Mesenchymal stem cell (in vitro differentiated cells and primary cell): ENCODE data around the gene BRS3.

Experiments
- DNase-seq: peaks from one replicate; pipeline ENCODE4 v3.0.0-alpha.2; 2013
- H2AFZ ChIP-seq: one replicate; pipeline ENCODE4 v1.6.1; 2013; ENCODE audit warnings: low read depth, mild to moderate bottlenecking, control low read depth, inconsistent platforms, low read length, moderate library complexity
- H2AK5ac ChIP-seq: 2 replicates; pipeline ENCODE4 v1.6.1; 2013; ENCODE audit warnings: low read length, moderate library complexity, mild to moderate bottlenecking, inconsistent platforms; ENCODE audit not compliant: severe bottlenecking
- H2BK120ac ChIP-seq: one replicate; pipeline ENCODE4 v1.6.1; 2013; ENCODE audit warnings: low read depth, mild to moderate bottlenecking, inconsistent platforms, low read length, moderate library complexity
- H2BK12ac ChIP-seq, 2 experiments: one replicate each; pipeline ENCODE4 v1.6.1; 2013; ENCODE audit warnings: inconsistent platforms in 2 of 2, low read length in 2 of 2, mild to moderate bottlenecking in 2 of 2, moderate library complexity in 2 of 2, control low read depth in 1 of 2
- H2BK15ac ChIP-seq: one replicate; pipeline ENCODE4 v1.6.1; 2013; ENCODE audit warnings: mild to moderate bottlenecking, low read depth, inconsistent platforms; ENCODE audit not compliant: poor library complexity, severe bottlenecking
- H2BK5ac ChIP-seq: 2 replicates; pipeline ENCODE4 v1.6.1; 2013; ENCODE audit warnings: low read depth, mild to moderate bottlenecking, low read length, control low read depth, inconsistent platforms; ENCODE audit not compliant: poor library complexity, severe bottlenecking
- H3K14ac ChIP-seq, 2 experiments: one replicate each; pipeline ENCODE4 v1.6.1; 2013; ENCODE audit warnings: inconsistent platforms in 2 of 2, low read length in 2 of 2, control low read depth in 1 of 2, mild to moderate bottlenecking in 1 of 2, moderate library complexity in 1 of 2
- H3K18ac ChIP-seq, 2 experiments: one replicate each; pipeline ENCODE4 v1.6.1; 2013; ENCODE audit warnings: inconsistent platforms in 2 of 2, low read length in 2 of 2, control low read depth in 1 of 2, low read depth in 1 of 2, mild to moderate bottlenecking in 1 of 2
- H3K23ac ChIP-seq, 2 experiments: one replicate each; pipeline ENCODE4 v1.6.1; 2013; ENCODE audit warnings: inconsistent platforms in 2 of 2, low read length in 2 of 2, mild to moderate bottlenecking in 2 of 2, moderate library complexity in 2 of 2, control low read depth in 1 of 2
- H3K27ac ChIP-seq: 2 replicates; pipeline ENCODE4 v1.5.1; 2013; ENCODE audit warnings: mild to moderate bottlenecking, moderate library complexity, low read length, control low read depth, inconsistent platforms; ENCODE audit not compliant: poor library complexity, severe bottlenecking
- H3K27me3 ChIP-seq, 2 experiments: 2 replicates each; pipeline versions ENCODE4 v1.6.1 to v1.7.0; 2013; ENCODE audit warnings: low read length in 2 of 2, mild to moderate bottlenecking in 2 of 2, moderate library complexity in 2 of 2, control low read depth in 1 of 2, inconsistent platforms in 1 of 2; ENCODE audit not compliant: control insufficient read depth in 1 of 2, insufficient read depth in 1 of 2
- H3K36me3 ChIP-seq, 2 experiments: 2 replicates each; pipeline versions ENCODE4 v1.6.1 to v1.7.0; 2013; ENCODE audit warnings: low read length in 2 of 2, control low read depth in 1 of 2, inconsistent platforms in 1 of 2, low read depth in 1 of 2, mild to moderate bottlenecking in 1 of 2; ENCODE audit not compliant: insufficient read depth in 2 of 2, control insufficient read depth in 1 of 2
- H3K4ac ChIP-seq, 2 experiments: one replicate each; pipeline ENCODE4 v1.6.1; 2013; ENCODE audit warnings: inconsistent platforms in 2 of 2, low read length in 2 of 2, mild to moderate bottlenecking in 2 of 2, moderate library complexity in 2 of 2, control low read depth in 1 of 2, low read depth in 1 of 2
- H3K4me1 ChIP-seq: 2 replicates; pipeline ENCODE4 v1.6.1; 2013; ENCODE audit warnings: low read depth, low read length, control low read depth; ENCODE audit not compliant: control insufficient read depth, insufficient read depth
- H3K4me2 ChIP-seq: 2 replicates; pipeline ENCODE4 v1.6.1; 2013; ENCODE audit warnings: low read length, mild to moderate bottlenecking, inconsistent platforms; ENCODE audit not compliant: poor library complexity, severe bottlenecking
- H3K4me3 ChIP-seq, 2 experiments: 2 replicates each; pipeline versions ENCODE4 v1.5.1 to v1.7.0; 2013; ENCODE audit warnings: low read length in 2 of 2, mild to moderate bottlenecking in 2 of 2, control low read depth in 1 of 2, low read depth in 1 of 2; ENCODE audit not compliant: insufficient read depth in 1 of 2
- H3K79me1 ChIP-seq: replicated peaks from 2 replicates; pipeline ENCODE4 v1.6.1; 2013; ENCODE audit warnings: mild to moderate bottlenecking, control low read depth, low read length, inconsistent platforms; ENCODE audit not compliant: poor library complexity, severe bottlenecking
- H3K9ac ChIP-seq: 2 replicates; pipeline ENCODE4 v1.7.0; 2013; ENCODE audit warnings: mild to moderate bottlenecking, low read length, moderate library complexity
- H3K9me3 ChIP-seq: 2 replicates; pipeline ENCODE4 v1.7.0; 2013; ENCODE audit warnings: mild to moderate bottlenecking, low read length; ENCODE audit not compliant: control insufficient read depth
- H4K8ac ChIP-seq: one replicate; pipeline ENCODE4 v1.6.1; 2013; ENCODE audit warnings: inconsistent platforms, mild to moderate bottlenecking, low read length, moderate library complexity
- H4K91ac ChIP-seq: one replicate; pipeline ENCODE4 v1.6.1; 2013; ENCODE audit warnings: mild to moderate bottlenecking, low read length, inconsistent platforms
- WGBS: methylation state at CpG from one replicate; pipeline ENCODE4 v1.1.7; 2013; ENCODE audit warnings: mixed read lengths; 5-methylcytosine and 5-hydroxymethylcytosine counted together

The BRS3 gene

GRCh38 chrX:136531951-136532350, 44.2 kb downstream of the BRS3 start, which contains the start of gene VGLL1:
Gene VGLL1, plus strand, starts transcription at chrX:136532215. Its CDS starts 3,806 bp downstream, at chrX:136536021.
- WGBS = 89% methylated on average over 3 of the region's 3 CpGs
- no peak within 1 kb of the TSS for H3K14ac ChIP-seq
- H4K91ac ChIP-seq = no peak within 1 kb of the TSS

DNA sequence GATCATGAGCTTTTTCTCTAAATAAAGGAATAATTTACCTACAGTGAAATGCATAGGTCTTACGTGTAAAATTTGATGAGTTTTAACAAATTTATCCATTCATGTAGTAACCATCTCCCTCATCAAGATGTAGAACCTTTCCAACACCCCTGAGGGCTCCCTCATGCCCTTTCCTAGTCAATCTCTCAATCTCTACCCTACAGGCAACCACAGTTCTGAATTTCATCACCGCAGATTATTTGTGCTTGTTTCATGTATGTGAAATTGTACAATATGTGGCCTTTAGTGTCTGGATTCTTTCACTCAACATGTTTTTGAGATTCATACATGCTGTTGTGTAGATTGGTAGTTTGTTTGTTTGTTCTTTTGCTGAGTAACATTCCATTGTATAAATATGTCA, 46.4 kb downstream of the BRS3 start:
- Histone ChIP-seq H2BK15ac (no peak overlapping the region), H3K36me3 (no peaks in the 10 kb centered on the region), H2BK120ac (no peak overlapping the region), H3K4me1 (no peaks in the 10 kb centered on the region), H3K27ac (no peak overlapping the region), H4K91ac (no peak overlapping the region), H3K27me3 (peaks cover 0 to 19% of the 10 kb centered on the region in 2 experiments), H2BK12ac (no peak overlapping the region), H3K9me3 (no peaks in the 10 kb centered on the region), H3K23ac (no peak overlapping the region), H3K14ac (no peak overlapping the region), H3K4ac (no peak overlapping the region), H3K4me3 (no peak overlapping the region), H3K79me1 (no peaks in the 10 kb centered on the region), H2AK5ac (no peak overlapping the region), H3K18ac (no peak overlapping the region), H2AFZ (no peak overlapping the region), H3K9ac (no peak overlapping the region), H4K8ac (no peak overlapping the region), H3K4me2 (no peak overlapping the region), H2BK5ac (no peak overlapping the region)
- DNase-seq = no peak
- no CpG with 5 or more reads among the region's 2 CpGs for WGBS

More at GRCh38 chrX:136531951-136532350, 44.2 kb downstream of the BRS3 start, which contains the start of gene VGLL1:
- Histone ChIP-seq H3K4me2 (no peak within 1 kb of the TSS), H3K27ac (no peak within 1 kb of the TSS), H3K4me1 (no peaks in the 10 kb centered on the region), H2BK12ac (no peak within 1 kb of the TSS), H2AK5ac (no peak within 1 kb of the TSS), H4K8ac (no peak within 1 kb of the TSS), H2BK5ac (no peak within 1 kb of the TSS), H3K36me3 (no peaks in the 10 kb centered on the region), H2BK15ac (no peak within 1 kb of the TSS), H3K9me3 (no peaks in the 10 kb centered on the region), H3K4ac (no peak within 1 kb of the TSS), H2BK120ac (no peak within 1 kb of the TSS), H3K23ac (no peak within 1 kb of the TSS), H3K79me1 (no peaks in the 10 kb centered on the region), H3K4me3 (no peak within 1 kb of the TSS), H3K9ac (no peak within 1 kb of the TSS), H3K18ac (no peak within 1 kb of the TSS), H2AFZ (no peak within 1 kb of the TSS), H3K27me3 (peaks cover 0 to 14% of the 10 kb centered on the region in 2 experiments)
- DNase-seq = no peak

DNA sequence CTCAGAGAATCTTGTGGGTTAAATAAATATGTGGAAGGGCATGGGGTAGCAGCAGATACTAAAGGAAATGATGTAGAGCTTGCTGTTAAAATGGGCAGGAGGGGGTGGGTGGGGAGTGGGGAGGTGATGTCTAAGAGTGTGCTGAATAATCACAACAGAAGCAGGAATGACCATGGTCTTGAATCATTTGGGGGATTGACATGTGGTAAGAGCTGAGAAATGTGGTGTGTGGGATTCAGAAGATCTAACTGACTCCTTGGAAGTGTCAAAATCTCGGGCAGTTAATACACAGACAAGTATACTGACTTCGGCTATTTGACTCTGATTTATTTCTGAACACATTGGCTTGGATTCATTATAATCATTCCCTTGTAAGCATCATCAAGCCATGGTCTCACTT, 51.1 kb downstream of the BRS3 start:
- Histone ChIP-seq H3K4me2 (no peak overlapping the region), H2AK5ac (no peak overlapping the region), H2BK12ac (no peak overlapping the region), H3K4ac (no peak overlapping the region), H2BK120ac (no peak overlapping the region), H3K79me1 (no peaks in the 10 kb centered on the region), H2AFZ (no peak overlapping the region), H4K91ac (no peak overlapping the region), H3K18ac (no peak overlapping the region), H3K4me1 (no peaks in the 10 kb centered on the region), H3K4me3 (no peak overlapping the region), H4K8ac (no peak overlapping the region), H3K23ac (no peak overlapping the region), H3K14ac (no peak overlapping the region), H2BK15ac (no peak overlapping the region), H3K27me3 (peaks cover 0 to 25% of the 10 kb centered on the region in 2 experiments), H2BK5ac (no peak overlapping the region), H3K9ac (no peak overlapping the region), H3K27ac (no peak overlapping the region), H3K9me3 (no peaks in the 10 kb centered on the region), H3K36me3 (no peaks in the 10 kb centered on the region)
- DNase-seq = no peak
- 82% methylated on average over 2 of the region's 2 CpGs for WGBS

DNA sequence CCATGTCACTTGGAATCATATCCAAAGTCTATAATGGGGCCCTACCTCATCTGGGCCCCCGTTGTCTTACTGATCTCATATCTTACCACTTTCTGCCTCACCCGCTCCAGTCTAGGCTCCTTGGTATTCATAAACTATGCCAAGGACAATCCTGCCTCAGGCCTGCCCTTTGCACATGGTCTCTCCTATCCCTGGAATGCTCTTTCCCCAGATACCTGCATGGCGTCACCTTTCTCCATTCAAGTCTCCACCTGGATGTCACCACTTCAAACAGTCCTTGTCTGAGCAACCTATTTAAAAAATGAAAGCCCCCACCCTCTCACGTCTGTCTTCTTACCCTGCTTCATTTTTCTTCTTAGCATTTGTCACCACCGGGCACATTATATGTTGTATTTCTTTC, 52.5 kb downstream of the BRS3 start:
- no peak overlapping the region for H3K14ac ChIP-seq
- no peak overlapping the region for H2BK15ac ChIP-seq
- H3K23ac ChIP-seq = no peak overlapping the region
- 68% methylated on average over 5 of the region's 5 CpGs for WGBS
- no peak overlapping the region for H3K9ac ChIP-seq
- no peak overlapping the region for H2BK120ac ChIP-seq
- H3K27ac ChIP-seq = no peak overlapping the region
- no peaks in the 10 kb centered on the region for H3K36me3 ChIP-seq
- H2BK5ac ChIP-seq = no peak overlapping the region
- H3K4me3 ChIP-seq = no peak overlapping the region
- no peak for DNase-seq
- H3K18ac ChIP-seq = no peak overlapping the region
- no peak overlapping the region for H2AFZ ChIP-seq
- H2AK5ac ChIP-seq = no peak overlapping the region
- no peak overlapping the region for H4K8ac ChIP-seq
- H4K91ac ChIP-seq = no peak overlapping the region
- no peak overlapping the region for H3K4ac ChIP-seq
- no peaks in the 10 kb centered on the region for H3K4me1 ChIP-seq
- H3K79me1 ChIP-seq = no peaks in the 10 kb centered on the region
- no peak overlapping the region for H3K4me2 ChIP-seq
- H2BK12ac ChIP-seq = no peak overlapping the region
- H3K9me3 ChIP-seq = no peaks in the 10 kb centered on the region
- H3K27me3 ChIP-seq = peaks cover 0 to 26% of the 10 kb centered on the region in 2 experiments
